ENCODE measurements around the gene APOA4.

APOA4 gene

DNA sequence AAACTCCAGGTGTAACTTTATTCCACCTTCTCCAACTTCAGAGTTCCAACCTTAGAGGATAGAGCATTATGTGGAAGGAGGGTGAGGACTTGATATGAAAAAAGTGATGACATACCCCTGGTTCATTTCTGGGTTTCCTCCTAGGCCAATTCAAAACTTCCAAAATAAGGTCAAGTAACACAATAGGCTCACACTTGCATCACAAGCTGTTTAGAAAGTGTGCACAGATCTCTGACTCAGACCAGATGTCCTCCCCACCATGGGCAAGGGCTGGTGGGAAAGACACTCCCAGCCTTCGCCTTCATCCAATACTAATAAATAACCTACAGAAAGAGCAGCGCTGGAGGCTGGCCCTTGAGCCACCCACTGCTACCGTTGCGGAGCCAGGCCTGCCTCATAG is 44.5 kb downstream of the APOA4 start:
- no peak for DNase-seq

DNA sequence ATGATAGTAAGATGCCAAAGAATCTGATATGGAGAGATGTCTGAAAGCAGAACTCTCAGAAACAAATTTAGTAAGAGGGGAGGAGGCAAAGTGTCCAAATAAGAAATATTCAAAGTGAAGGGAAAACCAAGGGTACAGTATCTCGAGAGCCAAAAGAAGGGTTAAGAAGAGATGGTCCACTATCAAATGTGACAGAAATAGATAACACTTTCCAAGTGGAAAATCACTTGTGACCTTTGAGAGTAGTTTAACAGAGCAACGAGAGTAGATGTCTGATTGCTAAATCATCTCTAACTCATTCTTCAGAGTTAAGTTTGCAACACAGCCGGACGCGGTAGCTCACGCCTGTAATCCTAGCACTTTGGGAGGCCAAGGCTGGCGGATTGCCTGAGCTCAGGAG is 46.0 kb downstream of the APOA4 start:
- no peak for DNase-seq

DNA sequence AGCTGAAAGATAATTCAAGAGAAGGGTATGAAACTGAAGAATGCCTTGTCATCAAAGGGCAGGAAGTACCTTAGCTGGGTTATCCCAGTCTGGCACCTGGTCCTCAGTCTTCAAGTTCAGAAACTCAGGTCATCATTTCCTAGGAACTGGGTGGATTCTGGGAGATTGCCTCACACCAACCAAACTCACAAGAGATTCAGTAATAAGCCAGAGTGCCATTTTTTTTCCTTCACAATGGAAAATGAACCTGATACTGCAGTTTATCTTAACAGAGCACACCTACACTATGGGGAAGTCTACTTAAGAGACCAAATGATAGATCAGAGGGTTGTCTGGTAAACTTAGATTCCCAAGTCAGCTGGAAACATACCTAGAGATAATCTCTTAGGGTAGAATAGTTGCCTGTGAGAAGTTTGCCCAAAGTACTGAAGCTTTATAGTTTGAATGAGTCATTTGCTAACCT is 46.6 kb downstream of the APOA4 start:
- DNase-seq, result no peak

DNA sequence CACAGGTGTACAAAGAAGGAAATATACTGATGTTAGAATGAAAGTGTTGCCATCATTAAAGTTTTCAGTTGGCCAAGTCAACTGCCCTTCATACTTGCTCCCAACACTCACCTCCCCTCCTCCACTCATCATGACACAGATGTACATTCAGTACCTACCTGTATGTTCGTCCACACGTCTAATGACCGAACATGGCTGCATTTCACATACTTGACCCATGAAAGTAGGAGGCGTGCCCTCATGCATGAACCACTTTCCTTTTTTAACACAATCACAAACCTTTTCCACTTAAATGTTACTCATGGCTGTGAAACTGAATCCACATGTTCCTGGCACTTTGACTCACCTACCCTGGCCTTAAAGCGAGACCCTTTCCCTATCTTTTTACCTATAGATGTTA is 47.1 kb downstream of the APOA4 start:
- DNase-seq, result no peak

DNA sequence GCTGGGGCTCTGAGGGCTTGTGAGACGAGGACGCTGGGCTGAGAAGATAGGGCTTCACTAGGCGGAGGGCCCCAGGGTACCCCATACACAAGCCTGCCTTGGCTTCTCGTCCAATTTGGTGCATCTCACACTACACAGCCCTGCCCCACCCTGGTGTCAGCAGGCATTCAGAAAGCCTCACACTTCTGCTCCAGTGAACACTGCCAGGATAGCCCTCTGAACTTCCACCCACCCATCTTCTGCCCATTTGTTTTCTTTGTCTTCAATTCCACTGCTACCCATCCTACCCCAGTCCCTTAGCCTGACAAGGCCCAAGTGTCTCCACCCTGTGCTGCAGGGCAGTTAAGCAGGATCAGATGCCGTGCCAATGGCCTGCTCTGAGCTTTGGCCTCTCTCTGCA is 48.4 kb downstream of the APOA4 start:
- DNase-seq, result peak in 1 of 56 donors; percentile 4

DNA sequence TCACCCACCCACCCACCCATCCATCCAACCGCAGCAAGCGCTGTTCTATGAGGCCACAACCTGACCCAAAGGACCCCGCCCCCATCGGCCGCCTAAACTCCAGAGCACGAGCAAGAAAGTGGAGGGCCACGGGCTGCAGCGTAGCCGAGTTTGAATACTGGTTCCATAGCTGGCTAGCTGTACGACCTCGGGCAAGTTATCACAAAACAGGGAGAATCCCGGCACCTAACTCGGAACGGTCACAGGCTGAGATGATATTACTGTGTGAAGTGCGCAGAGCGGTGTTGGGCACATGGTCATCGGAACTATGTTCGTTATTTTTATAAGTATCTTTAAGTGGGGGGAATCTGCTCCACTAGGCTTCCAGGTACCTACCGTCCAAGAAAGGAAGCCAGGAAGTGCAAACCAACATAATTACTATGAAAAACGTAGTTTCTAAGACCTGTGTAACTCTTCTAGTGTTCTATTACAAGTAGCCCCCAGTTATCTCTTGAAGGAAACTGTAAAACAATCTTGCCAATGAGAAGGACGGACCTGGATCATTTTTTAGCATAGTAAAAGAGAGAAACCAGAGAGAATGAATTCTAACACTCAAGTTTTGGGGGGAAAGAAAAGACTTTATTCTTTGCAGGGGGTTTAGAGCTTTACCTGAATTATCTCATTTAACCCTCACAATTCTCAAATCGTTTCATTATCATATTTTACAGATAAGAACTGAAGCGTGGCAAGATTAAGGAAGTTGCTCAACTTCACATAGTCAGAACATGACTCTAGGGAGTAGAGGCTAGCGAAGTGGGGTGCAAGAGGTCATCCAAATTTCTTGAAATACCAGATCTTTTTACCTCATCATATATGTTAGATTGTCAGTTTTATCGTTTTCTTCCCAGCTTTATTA is 49.7 kb downstream of the APOA4 start:
- DNase-seq, result peak in 17 of 56 donors; percentile 15 to 79 (median 72)

DNA sequence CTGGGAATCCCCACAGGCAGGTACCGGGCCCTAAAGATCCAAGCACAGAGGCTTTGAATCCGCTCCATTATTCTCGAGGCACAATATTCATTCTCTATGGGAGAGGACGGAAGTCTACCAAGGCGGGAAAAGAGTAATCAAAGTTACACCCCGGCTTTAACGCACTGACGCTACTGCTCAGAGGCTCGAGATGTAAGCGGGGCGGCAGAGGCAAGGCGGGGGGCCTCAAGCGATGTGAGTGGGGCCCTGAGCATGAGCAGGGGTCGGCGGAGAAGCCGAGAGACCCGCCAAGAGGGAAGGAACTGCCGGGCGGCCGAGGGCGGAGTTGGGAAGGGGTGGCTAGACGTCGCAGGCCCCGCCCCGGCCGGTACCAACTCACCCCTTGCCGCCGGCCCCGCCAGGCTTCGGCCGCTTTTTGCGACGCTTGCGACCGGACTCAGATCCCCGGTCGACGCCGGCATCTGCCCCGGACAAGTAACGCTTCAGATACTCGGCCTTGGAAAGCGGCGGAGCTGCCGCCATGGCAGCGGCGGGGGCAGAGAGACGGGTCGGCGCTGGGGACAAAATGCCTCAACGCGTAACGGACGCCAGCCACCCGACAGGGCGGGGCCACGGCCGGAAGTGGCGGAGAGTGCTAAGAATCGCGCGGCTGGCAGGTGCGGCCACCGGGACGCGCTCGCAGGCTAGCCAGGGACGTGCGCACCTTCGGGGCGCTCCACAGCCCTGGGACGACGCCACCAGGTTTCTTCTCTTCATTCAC is 50.5 kb downstream of the APOA4 start, which contains the start of gene BUD13:
Gene BUD13 (minus strand): TSS at position 545 of the 760 bp plus-strand sequence. CDS start 23 bp downstream, at position 522.
- peak; percentile 36 to 91 (median 80) for DNase-seq

DNA sequence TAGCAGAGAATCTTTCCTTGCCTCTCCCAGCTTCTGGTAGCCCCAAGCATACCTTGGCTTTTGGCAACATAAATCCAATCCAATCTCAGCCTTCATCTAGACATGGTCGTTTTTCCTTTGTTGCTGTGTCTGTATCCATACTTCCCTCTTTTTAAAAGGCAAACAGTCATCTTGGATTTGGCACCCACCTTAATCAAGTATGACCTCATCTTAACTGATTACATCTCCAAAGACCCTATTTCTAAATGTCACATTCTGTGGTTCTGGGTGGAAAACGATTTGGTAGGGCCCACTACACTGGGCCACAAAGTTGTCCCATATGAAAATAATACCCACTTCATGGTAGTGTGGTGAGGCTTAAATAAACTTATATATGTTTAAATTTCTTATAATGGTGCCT is 51.2 kb downstream of the APOA4 start:
- DNase-seq, result no peak

All from amygdala (tissue), 56 donors.